Left colon (tissue), 2 donors: Measurements from ENCODE around the gene KRI1. TPM values are rescaled to one million over a fixed set of nuclear protein-coding genes. Genes with fewer than 3 reads are reported as not detected.
"Not testable (repeated sequence)": the region's sequence is repeated elsewhere in the genome, so short reads cannot be mapped to it uniquely, and the experiment has no call there.

Experiments used
- ATAC-seq: fragments of 200-7000 bp; cut with Tn5 transposase; one replicate; pipeline ENCODE4 v1.9.1; 2020; ENCODE audit warnings: mild to moderate bottlenecking, moderate library complexity
- DNase-seq, 2 donors: peaks; one replicate each; pipeline ENCODE4 v3.0.0-alpha.2; 2020
- intact Hi-C, 2 donors: fragments of 100-400 bp; cut with DNase I in 1 of 2; cut with micrococcal nuclease in 1 of 2; formaldehyde crosslinking; loops; one replicate each; pipeline versions ENCODE4 v1.11.2 to v1.14.0; 2022; cut with DNase I, micrococcal nuclease
- total RNA-seq, 2 donors: library from RNA; stranded (reverse); fragmentation: NEBNext Ultra II Directional; extraction: Animal tissue kit (Norgen Biotek cat#: 25700); gene quantifications; one replicate each; pipeline ENCODE4 v1.2.1, GENCODE V29; 2021
- donor health status: DM: no; HTN: no; CAD: no.
- donor health status: DM: yes; HTN: yes; CAD: no.

KRI1 gene
- total RNA-seq, 2 donors from 2014 or later, result 12.9 to 14.9 TPM

GRCh38 chr19:10582091-10582490 lies 16.3 kb upstream of the KRI1 start:
- no peak for DNase-seq
- intact Hi-C loops, result loop anchor here in 1 of 2 donors (5.0 kb wide), 2 partner anchors 60 to 115 kb away; no protein-coding TSS in a partner anchor
- ATAC-seq, result no peak

GRCh38 chr19:10580979-10581631 lies 15.3 kb upstream of the KRI1 start:
- intact Hi-C loops, result loop anchor here in 1 of 2 donors (5.0 kb wide), 2 partner anchors 61 to 116 kb away; no protein-coding TSS in a partner anchor
- peak; percentile 93 for ATAC-seq

GRCh38 chr19:10577951-10578350 lies 12.1 kb upstream of the KRI1 start:
- no peak for ATAC-seq
- intact Hi-C loops, result no loop called here
- DNase-seq, result no peak

More at GRCh38 chr19:10580979-10581631, 15.3 kb upstream of the KRI1 start:
- peak; percentile 73 to 92 for DNase-seq

GRCh38 chr19:10575011-10575716 lies 9.4 kb upstream of the KRI1 start:
- intact Hi-C loops, result no loop called here
- ATAC-seq, result no peak
- DNase-seq, result no peak

- ATAC-seq (no peak), DNase-seq (no peak)
- intact Hi-C loops, result no loop called here
These were observed 8.7 kb upstream of the KRI1 start for GRCh38 chr19:10574462-10574861.

GRCh38 chr19:10573793-10574192 lies 8.0 kb upstream of the KRI1 start:
- not testable (repeated sequence) for ATAC-seq

GRCh38 chr19:10568826-10569651 lies 3.2 kb upstream of the KRI1 start, which contains the start of gene CDKN2D:
Gene CDKN2D, minus strand, starts transcription at chr19:10568979. Its CDS starts 326 bp downstream, at chr19:10568653.
- peak; percentile 75 for ATAC-seq
- peak; percentile 100 for DNase-seq
- intact Hi-C loops, result no loop called here

More at GRCh38 chr19:10573793-10574192, 8.0 kb upstream of the KRI1 start:
- DNase-seq, intact Hi-C loops: not testable (repeated sequence)

GRCh38 chr19:10568062-10568825 lies 2.4 kb upstream of the KRI1 start:
- DNase-seq (peak; percentile 54 to 72), ATAC-seq (peak; percentile 32)
- intact Hi-C loops, result no loop called here

GRCh38 chr19:10567656-10568055 lies 1.8 kb upstream of the KRI1 start:
- no peak for DNase-seq
- intact Hi-C loops, result no loop called here
- no peak for ATAC-seq

GRCh38 chr19:10566658-10567410 lies 1.0 kb upstream of the KRI1 start:
- DNase-seq, result peak; percentile 45 to 50
- intact Hi-C loops, result no loop called here

GRCh38 chr19:10566408-10566657 lies 523 bp upstream of the KRI1 start:
- no peak for DNase-seq
- intact Hi-C loops, result no loop called here
- no peak for ATAC-seq

More at GRCh38 chr19:10566658-10567410, 1.0 kb upstream of the KRI1 start:
- no peak for ATAC-seq

GRCh38 chr19:10565028-10565566 lies 713 bp downstream of the KRI1 start:
- DNase-seq, result peak; percentile 58 to 70
- intact Hi-C loops, result no loop called here
- no peak for ATAC-seq

- intact Hi-C loops, result no loop called here
- no peak for DNase-seq
These were observed 3.2 kb downstream of the KRI1 start for GRCh38 chr19:10562609-10563008.

GRCh38 chr19:10560154-10560553 lies 5.7 kb downstream of the KRI1 start:
- DNase-seq, result no peak
- intact Hi-C loops, result no loop called here
- ATAC-seq, result no peak

More at GRCh38 chr19:10562609-10563008, 3.2 kb downstream of the KRI1 start:
- ATAC-seq, result no peak

GRCh38 chr19:10557603-10558197 lies 8.1 kb downstream of the KRI1 start:
- intact Hi-C loops, result no loop called here
- ATAC-seq (no peak), DNase-seq (no peak)

- intact Hi-C loops, result no loop called here
- ATAC-seq, result no peak
- no peak for DNase-seq
These were observed 10.2 kb downstream of the KRI1 start for GRCh38 chr19:10555610-10555973.

- intact Hi-C loops, result no loop called here
- peak in 1 of 2 donors; percentile 20 for DNase-seq
- peak; percentile 13 for ATAC-seq
These were observed 10.8 kb downstream of the KRI1 start for GRCh38 chr19:10554760-10555609.
